AG04449 (cell line): ENCODE results near the gene ITPR3.

ENCODE experiments used
- CTCF ChIA-PET: fragments of 350-600 bp; formaldehyde crosslinking; extraction: SDS; loops from one replicate; lab custom pipeline; 2021; ENCODE audit warnings: antibody characterized with exemption; lab: Yijun Ruan, JAX
- POLR2A ChIA-PET: fragments of 400-600, 350-600 bp; formaldehyde crosslinking; extraction: SDS; loops from one replicate; lab custom pipeline; 2020; ENCODE audit warnings: antibody characterized with exemption, inconsistent platforms; lab: Yijun Ruan, JAX
- DNase-seq: peaks from one replicate; pipeline ENCODE4 v3.0.0-alpha.2; 2010; ENCODE audit warnings: low read depth, low spot score
- H3K4me3 ChIP-seq: 2 replicates; pipeline ENCODE4 v1.5.1; 2011; ENCODE audit warnings: low read depth, mild to moderate bottlenecking, control low read depth, low read length
- TF ChIP-seq, protein P1 (sequence below): IDR thresholded peaks from one replicate; pipeline ENCODE4 v1.5.1; 2011; ENCODE audit warnings: mild to moderate bottlenecking, moderate library complexity, low read length, control low read depth, inconsistent platforms; ENCODE audit not compliant: insufficient read depth; ENCODE audit errors: missing control alignments

ITPR3 gene

GRCh38 chr6:33665957-33666356 lies 44.8 kb downstream of the ITPR3 start:
- POLR2A ChIA-PET, result no interaction called here
- TF ChIP-seq, protein P1, sequence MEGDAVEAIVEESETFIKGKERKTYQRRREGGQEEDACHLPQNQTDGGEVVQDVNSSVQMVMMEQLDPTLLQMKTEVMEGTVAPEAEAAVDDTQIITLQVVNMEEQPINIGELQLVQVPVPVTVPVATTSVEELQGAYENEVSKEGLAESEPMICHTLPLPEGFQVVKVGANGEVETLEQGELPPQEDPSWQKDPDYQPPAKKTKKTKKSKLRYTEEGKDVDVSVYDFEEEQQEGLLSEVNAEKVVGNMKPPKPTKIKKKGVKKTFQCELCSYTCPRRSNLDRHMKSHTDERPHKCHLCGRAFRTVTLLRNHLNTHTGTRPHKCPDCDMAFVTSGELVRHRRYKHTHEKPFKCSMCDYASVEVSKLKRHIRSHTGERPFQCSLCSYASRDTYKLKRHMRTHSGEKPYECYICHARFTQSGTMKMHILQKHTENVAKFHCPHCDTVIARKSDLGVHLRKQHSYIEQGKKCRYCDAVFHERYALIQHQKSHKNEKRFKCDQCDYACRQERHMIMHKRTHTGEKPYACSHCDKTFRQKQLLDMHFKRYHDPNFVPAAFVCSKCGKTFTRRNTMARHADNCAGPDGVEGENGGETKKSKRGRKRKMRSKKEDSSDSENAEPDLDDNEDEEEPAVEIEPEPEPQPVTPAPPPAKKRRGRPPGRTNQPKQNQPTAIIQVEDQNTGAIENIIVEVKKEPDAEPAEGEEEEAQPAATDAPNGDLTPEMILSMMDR, result no peak
- CTCF ChIA-PET, result interaction anchor here (1.6 kb wide), 1 partner anchor 35 kb away, joined by 4 read pairs; no protein-coding TSS in a partner anchor
- no peak overlapping the region for H3K4me3 ChIP-seq
- no peak for DNase-seq

DNA sequence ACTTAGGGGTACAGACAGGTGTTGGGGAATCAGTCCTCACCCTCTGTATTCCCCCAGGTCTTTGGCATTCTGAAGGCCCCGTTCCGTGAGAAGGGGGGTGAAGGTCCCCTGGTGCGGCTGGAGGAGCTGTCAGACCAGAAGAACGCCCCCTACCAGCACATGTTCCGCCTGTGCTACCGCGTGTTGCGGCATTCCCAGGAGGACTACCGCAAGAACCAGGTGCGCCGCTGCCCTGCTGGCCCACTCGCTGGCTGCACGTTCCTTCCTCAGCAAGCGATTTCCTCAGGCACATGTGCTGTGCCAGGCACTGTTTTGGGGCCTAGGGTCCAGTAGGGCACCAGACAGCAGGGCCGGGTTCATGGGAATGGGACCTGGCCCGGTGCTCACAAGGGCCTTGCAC lies 46.0 kb downstream of the ITPR3 start:
- CTCF ChIA-PET, result interaction anchor here (1.1 to 1.6 kb wide), 2 partner anchors 34 to 41 kb away, joined by 3 to 4 read pairs; no protein-coding TSS in a partner anchor
- no peak for DNase-seq
- H3K4me3 ChIP-seq, result no peak overlapping the region
- POLR2A ChIA-PET, result no interaction called here
- TF ChIP-seq, protein P1, result no peak

- no peak for DNase-seq
- CTCF ChIA-PET, result interaction anchor here (1.1 to 1.6 kb wide), 2 partner anchors 33 to 40 kb away, joined by 3 to 4 read pairs; no protein-coding TSS in a partner anchor
Measured at GRCh38 chr6:33667776-33668175, 46.7 kb downstream of the ITPR3 start.

GRCh38 chr6:33668328-33668727 lies 47.2 kb downstream of the ITPR3 start:
- TF ChIP-seq, protein P1, result no peak
- ChIA-PET POLR2A (no interaction called here), CTCF (interaction anchor here (2.9 kb wide), 1 partner anchor 78 kb away, joined by 15 read pairs; no protein-coding TSS in a partner anchor)
- no peak overlapping the region for H3K4me3 ChIP-seq
- no peak for DNase-seq

More at GRCh38 chr6:33667776-33668175, 46.7 kb downstream of the ITPR3 start:
- no peak overlapping the region for H3K4me3 ChIP-seq
- POLR2A ChIA-PET, result no interaction called here
- TF ChIP-seq, protein P1, result no peak

- CTCF ChIA-PET, result interaction anchor here (0.6 to 2.9 kb wide), 2 partner anchors 19 to 79 kb away, joined by 3 to 15 read pairs; no protein-coding TSS in a partner anchor
- no peak overlapping the region for H3K4me3 ChIP-seq
- no peak for DNase-seq
- TF ChIP-seq, protein P1, result no peak
- POLR2A ChIA-PET, result no interaction called here
Measured at GRCh38 chr6:33668914-33669313, 47.8 kb downstream of the ITPR3 start.

DNA sequence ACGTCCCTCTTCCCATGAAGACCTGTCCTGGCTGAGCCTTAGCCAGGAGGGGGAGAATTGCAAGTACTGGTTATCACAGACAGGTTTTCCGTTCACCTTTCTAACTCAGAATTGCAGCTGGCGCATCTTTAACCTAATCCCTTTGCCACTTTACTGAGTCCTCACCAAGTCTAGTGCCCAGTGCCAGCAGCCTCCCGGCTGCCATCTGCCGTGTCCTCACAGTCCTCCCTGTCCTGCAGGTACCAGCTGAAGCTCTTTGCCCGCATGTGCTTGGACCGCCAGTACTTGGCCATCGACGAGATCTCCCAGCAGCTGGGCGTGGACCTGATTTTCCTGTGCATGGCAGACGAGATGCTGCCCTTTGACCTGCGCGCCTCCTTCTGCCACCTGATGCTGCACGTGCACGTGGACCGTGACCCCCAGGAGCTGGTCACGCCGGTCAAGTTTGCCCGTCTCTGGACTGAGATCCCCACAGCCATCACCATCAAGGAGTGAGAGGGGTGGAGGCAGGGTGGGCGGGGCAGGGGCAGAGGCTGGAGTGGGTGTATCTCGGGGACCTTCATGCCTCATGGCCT lies 49.1 kb downstream of the ITPR3 start:
- DNase-seq, result no peak
- no peak overlapping the region for H3K4me3 ChIP-seq
- TF ChIP-seq, protein P1, result no peak
- ChIA-PET CTCF (interaction anchor here (1.3 to 2.9 kb wide), 6 partner anchors 13 to 80 kb away, joined by 3 to 15 read pairs (median 7); no protein-coding TSS in a partner anchor), POLR2A (interaction anchor here (0.6 kb wide), 1 partner anchor 8 kb away, joined by 4 read pairs; no protein-coding TSS in a partner anchor)
